Hematopoietic multipotent progenitor cell (in vitro differentiated cells): ENCODE data around the gene SQSTM1. TPM values are rescaled to one million over a fixed set of nuclear protein-coding genes. Genes with fewer than 3 reads are reported as not detected.

Source experiments
- DNase-seq, 3 donors: peaks; one replicate each; pipeline ENCODE4 v3.0.0-alpha.2; 2011 to 2015; ENCODE audit warnings: low read depth in 2 of 3, low spot score in 2 of 3
- small RNA-seq: library from RNA; depleted of rRNA; stranded (forward); fragments of <200 nt; gene quantifications from one replicate; pipeline ENCODE3, GENCODE V24; 2012
- total RNA-seq: library from RNA; depleted of rRNA; stranded (reverse); fragments of >200 nt; gene quantifications from one replicate; pipeline ENCODE4 v1.2.3, GENCODE V29; 2012

Gene SQSTM1
- total RNA-seq, 1 donor, result 225 TPM

DNA sequence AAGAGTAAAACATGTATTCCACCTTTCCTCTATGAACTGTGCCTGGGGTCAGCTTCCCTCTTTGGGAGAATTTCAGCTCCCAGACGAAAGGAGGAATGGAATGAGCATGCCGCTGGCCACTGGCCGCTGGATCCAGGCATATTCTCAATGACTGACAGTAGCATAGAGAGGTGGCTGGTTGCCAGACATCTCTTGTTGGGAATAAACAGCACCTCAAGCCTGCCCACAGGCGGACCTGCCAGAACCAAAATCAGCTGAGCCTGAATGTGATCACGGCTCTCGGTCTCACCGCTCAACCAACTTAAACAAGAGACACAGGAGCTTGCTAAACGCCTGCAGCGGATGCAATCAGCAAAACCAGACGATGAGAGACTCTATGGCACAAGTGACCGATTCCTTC is 66.4 kb downstream of the SQSTM1 start:
- DNase-seq, result no peak

Small RNA genes within 50 kb of the gene (small RNA-seq; reads per million reads assigned to genes)
- gene MIR1229 (not detected), gene RF00019 (not detected)

Other genes starting within 250 kb of the SQSTM1 start
- gene HNRNPH1, start 197.2 kb upstream of the SQSTM1 start, total RNA-seq, result 420 TPM
- gene CBY3, start 139.9 kb upstream of the SQSTM1 start, total RNA-seq, result 1.3 TPM
- 149 TPM for gene CANX, start 121.9 kb upstream of the SQSTM1 start, total RNA-seq
- gene MAML1, start 88.1 kb upstream of the SQSTM1 start, total RNA-seq, result 28.0 TPM
- 8.6 TPM for gene LTC4S, start 26.9 kb upstream of the SQSTM1 start, total RNA-seq
- gene MGAT4B, start 14.0 kb upstream of the SQSTM1 start, total RNA-seq, result 174 TPM
- gene MRNIP, start 37.9 kb downstream of the SQSTM1 start, total RNA-seq, result 17.0 TPM
- 72.2 TPM for gene TBC1D9B, start 87.0 kb downstream of the SQSTM1 start, total RNA-seq